ENCODE results near the gene LRFN3. TPM values are rescaled to one million over a fixed set of nuclear protein-coding genes. Genes with fewer than 3 reads are reported as not detected.
"Not testable (repeated sequence)": the region's sequence is repeated elsewhere in the genome, so short reads cannot be mapped to it uniquely, and the experiment has no call there.

LRFN3 gene
- 3.6 and 3.7 TPM in 2 replicates for total RNA-seq

- DNase-seq, result peak; percentile 75
These were observed at the start of gene LRFN3 for GRCh38 chr19:35935911-35936737. LRFN3 (plus strand) TSS chr19:35936374; CDS start chr19:35939426, 3,052 bp downstream.

GRCh38 chr19:35887197-35887596 lies 49.0 kb upstream of the LRFN3 start:
- no peak for DNase-seq

GRCh38 chr19:35888398-35888797 lies 47.8 kb upstream of the LRFN3 start:
- DNase-seq, result no peak

GRCh38 chr19:35889370-35890112 lies 46.6 kb upstream of the LRFN3 start:
- no peak for DNase-seq

- no peak for DNase-seq
These were observed 46.0 kb upstream of the LRFN3 start for GRCh38 chr19:35890113-35890650.

- DNase-seq, result not testable (repeated sequence)
These were observed 44.4 kb upstream of the LRFN3 start for GRCh38 chr19:35891819-35892218.

GRCh38 chr19:35894342-35894741 lies 41.8 kb upstream of the LRFN3 start:
- DNase-seq, result no peak

- DNase-seq, result no peak
These were observed 40.1 kb upstream of the LRFN3 start for GRCh38 chr19:35895911-35896642.

- no peak for DNase-seq
These were observed 39.5 kb upstream of the LRFN3 start for GRCh38 chr19:35896643-35897040.

GRCh38 chr19:35897706-35898451 lies 38.3 kb upstream of the LRFN3 start:
- no peak for DNase-seq

- DNase-seq, result no peak
These were observed 37.7 kb upstream of the LRFN3 start for GRCh38 chr19:35898499-35898809.

GRCh38 chr19:35899547-35900214 lies 36.5 kb upstream of the LRFN3 start:
- peak; percentile 89 for DNase-seq

- DNase-seq, result no peak
These were observed 35.0 kb upstream of the LRFN3 start for GRCh38 chr19:35901055-35901644.

- DNase-seq, result no peak
These were observed 34.1 kb upstream of the LRFN3 start, which contains the start of gene HCST for GRCh38 chr19:35901854-35902661. HCST (plus strand) TSS chr19:35902529; CDS start chr19:35902594, 65 bp downstream.

GRCh38 chr19:35902870-35903475 lies 33.2 kb upstream of the LRFN3 start:
- no peak for DNase-seq

GRCh38 chr19:35903550-35904179 lies 32.5 kb upstream of the LRFN3 start:
- DNase-seq, result peak; percentile 7

- DNase-seq, result no peak
These were observed 31.7 kb upstream of the LRFN3 start for GRCh38 chr19:35904311-35905068.

- no peak for DNase-seq
These were observed 30.9 kb upstream of the LRFN3 start for GRCh38 chr19:35905178-35905727.
